Endothelial cell (in vitro differentiated cells): ENCODE results near the gene GNGT1. TPM values are rescaled to one million over a fixed set of nuclear protein-coding genes. Genes with fewer than 3 reads are reported as not detected.

ENCODE experiments used
- DNase-seq: peaks from one replicate; pipeline ENCODE4 v3.0.0; 2021; ENCODE audit warnings: low spot score
- H3K27ac Mint-ChIP-seq: one replicate; pipeline ENCODE4 v1.8.0; 2021; ENCODE audit warnings: mixed read lengths, inconsistent platforms; ENCODE audit not compliant: unreplicated experiment
- H3K27me3 Mint-ChIP-seq: one replicate; pipeline ENCODE4 v1.8.0; 2021; ENCODE audit warnings: mild to moderate bottlenecking, moderate library complexity, mixed read lengths, inconsistent platforms; ENCODE audit not compliant: unreplicated experiment
- H3K36me3 Mint-ChIP-seq: one replicate; pipeline ENCODE4 v1.8.0; 2021; ENCODE audit warnings: mild to moderate bottlenecking, low read depth, mixed read lengths, inconsistent platforms; ENCODE audit not compliant: unreplicated experiment
- H3K4me1 Mint-ChIP-seq: one replicate; pipeline ENCODE4 v1.8.0; 2021; ENCODE audit warnings: mild to moderate bottlenecking, mixed read lengths, inconsistent platforms; ENCODE audit not compliant: unreplicated experiment
- H3K4me3 Mint-ChIP-seq: one replicate; pipeline ENCODE4 v1.8.0; 2021; ENCODE audit warnings: mild to moderate bottlenecking, mixed read lengths, inconsistent platforms; ENCODE audit not compliant: unreplicated experiment
- H3K9me3 Mint-ChIP-seq: one replicate; pipeline ENCODE4 v1.8.0; 2021; ENCODE audit warnings: mixed read lengths, inconsistent platforms; ENCODE audit not compliant: unreplicated experiment
- total RNA-seq: library from RNA; stranded (reverse); fragmentation: NEBNext Ultra II Directional; extraction: Animal tissue kit (Norgen Biotek cat#: 25700); gene quantifications from one replicate; pipeline ENCODE4 v1.2.1, GENCODE V29; 2021; ENCODE audit not compliant: unreplicated experiment
- TF ChIP-seq, protein P1 (sequence below): fragments of 200-600 bp; sonication (generic); IDR thresholded peaks from one replicate; pipeline ENCODE4 v1.5.0; 2021; ENCODE audit warnings: antibody characterized with exemption; ENCODE audit not compliant: unreplicated experiment

Gene GNGT1
- total RNA-seq, 1 donor from 2014 or later, result not detected

DNA sequence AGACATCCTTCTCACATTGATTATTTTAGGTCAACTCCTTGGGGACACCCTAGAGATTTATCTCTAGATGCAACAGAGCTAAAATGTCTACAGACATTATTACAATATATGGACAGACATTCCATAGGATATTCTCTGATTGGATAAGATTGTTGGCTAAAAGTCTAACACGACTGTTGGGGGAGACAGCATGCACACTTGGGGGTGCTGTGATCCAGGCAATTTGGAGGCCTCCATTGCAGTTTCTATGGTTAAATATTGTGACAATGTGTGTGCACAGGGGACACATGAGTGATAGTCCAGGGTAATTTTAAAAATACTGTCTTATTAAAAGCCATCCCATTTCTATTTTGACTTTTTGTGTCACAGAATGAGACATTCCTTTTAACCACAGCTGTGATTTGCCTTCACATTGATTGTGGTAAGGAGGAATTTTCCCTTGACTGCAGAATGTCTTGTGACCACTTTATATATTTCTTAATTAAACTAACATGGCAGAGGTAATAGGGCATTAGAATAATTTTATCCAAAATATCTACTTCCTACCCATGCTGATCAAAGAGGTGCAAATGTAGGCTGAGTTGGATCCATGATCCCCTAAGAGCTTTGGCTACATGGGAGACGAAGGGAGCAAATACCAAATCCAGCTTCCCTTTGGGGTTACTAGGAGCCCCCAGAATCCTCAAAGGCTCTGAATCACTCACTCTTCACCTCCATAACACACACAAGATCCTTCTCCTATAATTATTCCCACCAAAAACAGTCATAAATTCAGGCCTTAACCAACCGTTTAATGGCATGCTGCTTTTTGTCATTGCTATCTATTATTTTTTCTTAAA, 23.1 kb upstream of the GNGT1 start:
- DNase-seq, result no peak
- no peaks in the 10 kb centered on the region for H3K4me1 Mint-ChIP-seq
- H3K36me3 Mint-ChIP-seq, result no peaks in the 10 kb centered on the region
- TF ChIP-seq, protein P1, sequence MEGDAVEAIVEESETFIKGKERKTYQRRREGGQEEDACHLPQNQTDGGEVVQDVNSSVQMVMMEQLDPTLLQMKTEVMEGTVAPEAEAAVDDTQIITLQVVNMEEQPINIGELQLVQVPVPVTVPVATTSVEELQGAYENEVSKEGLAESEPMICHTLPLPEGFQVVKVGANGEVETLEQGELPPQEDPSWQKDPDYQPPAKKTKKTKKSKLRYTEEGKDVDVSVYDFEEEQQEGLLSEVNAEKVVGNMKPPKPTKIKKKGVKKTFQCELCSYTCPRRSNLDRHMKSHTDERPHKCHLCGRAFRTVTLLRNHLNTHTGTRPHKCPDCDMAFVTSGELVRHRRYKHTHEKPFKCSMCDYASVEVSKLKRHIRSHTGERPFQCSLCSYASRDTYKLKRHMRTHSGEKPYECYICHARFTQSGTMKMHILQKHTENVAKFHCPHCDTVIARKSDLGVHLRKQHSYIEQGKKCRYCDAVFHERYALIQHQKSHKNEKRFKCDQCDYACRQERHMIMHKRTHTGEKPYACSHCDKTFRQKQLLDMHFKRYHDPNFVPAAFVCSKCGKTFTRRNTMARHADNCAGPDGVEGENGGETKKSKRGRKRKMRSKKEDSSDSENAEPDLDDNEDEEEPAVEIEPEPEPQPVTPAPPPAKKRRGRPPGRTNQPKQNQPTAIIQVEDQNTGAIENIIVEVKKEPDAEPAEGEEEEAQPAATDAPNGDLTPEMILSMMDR, result no peak
- H3K27me3 Mint-ChIP-seq, result peaks cover 2% of the 10 kb centered on the region
- no peak overlapping the region for H3K4me3 Mint-ChIP-seq
- H3K9me3 Mint-ChIP-seq, result no peaks in the 10 kb centered on the region
- no peak overlapping the region for H3K27ac Mint-ChIP-seq

DNA sequence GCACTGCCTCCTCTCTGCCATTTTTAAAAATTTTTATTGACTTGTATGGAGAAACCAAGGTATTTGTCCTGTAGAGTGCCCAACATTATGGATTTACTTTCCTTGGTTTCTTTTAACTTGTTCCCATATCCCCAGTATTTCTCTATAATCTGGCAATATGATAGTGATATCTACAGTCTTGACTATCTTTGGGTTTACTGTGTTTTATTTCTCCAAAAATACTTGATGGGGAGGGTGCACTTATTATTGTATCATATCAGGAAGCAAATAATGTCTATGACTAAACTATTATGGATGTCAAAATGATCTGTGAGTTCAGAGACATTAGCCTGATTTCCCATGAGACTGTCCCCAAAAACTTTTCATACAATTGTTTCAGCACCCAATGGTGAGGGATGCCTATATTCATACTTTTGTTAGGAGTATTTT, 22.4 kb upstream of the GNGT1 start:
- Mint-ChIP-seq H3K9me3 (no peaks in the 10 kb centered on the region), H3K27ac (no peak overlapping the region), H3K4me3 (no peak overlapping the region), H3K4me1 (no peaks in the 10 kb centered on the region), H3K36me3 (no peaks in the 10 kb centered on the region), H3K27me3 (peaks cover 2% of the 10 kb centered on the region)
- TF ChIP-seq, protein P1, result no peak
- no peak for DNase-seq

DNA sequence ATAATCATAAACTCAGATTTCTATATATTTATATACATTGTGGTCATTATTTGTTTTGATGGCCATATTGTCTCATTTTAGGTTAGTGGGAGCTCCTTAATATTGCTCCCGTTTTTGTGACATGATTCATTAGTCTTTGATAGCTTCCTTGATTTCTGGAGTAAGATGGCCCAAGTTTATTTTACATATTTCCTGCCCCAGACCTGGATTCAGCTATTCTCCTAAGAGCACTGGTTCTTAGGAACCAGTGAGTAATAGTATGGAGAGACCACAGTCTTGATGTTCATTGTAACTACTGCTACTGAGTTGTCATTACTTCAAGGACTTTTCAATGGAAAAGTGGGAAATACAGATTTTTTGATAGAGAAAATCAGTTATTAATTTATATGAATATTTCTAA, 21.8 kb upstream of the GNGT1 start:
- Mint-ChIP-seq H3K36me3 (no peaks in the 10 kb centered on the region), H3K4me3 (no peak overlapping the region), H3K9me3 (no peaks in the 10 kb centered on the region), H3K27me3 (no peaks in the 10 kb centered on the region), H3K27ac (no peak overlapping the region), H3K4me1 (no peaks in the 10 kb centered on the region)
- TF ChIP-seq, protein P1, result no peak
- DNase-seq, result no peak

DNA sequence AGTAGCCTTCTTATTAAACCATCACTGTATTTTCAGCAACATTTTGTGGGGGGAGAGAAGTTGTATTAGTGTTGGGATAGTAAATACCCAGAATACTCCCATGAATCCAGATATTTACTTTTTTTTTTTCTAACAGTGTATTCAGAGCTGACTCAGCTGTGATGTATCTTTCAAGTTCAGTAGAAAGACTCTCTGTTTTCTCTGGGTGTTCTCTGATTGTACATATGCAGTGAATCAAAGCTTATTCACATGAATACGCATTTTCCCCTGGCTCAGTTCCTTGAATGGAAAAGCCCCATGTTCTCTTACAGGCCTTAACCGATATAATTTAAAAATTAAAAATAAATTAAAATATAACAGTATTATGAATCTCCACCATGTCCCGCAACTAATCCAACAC, 17.1 kb upstream of the GNGT1 start:
- Mint-ChIP-seq H3K27me3 (no peaks in the 10 kb centered on the region), H3K4me1 (peaks cover 3% of the 10 kb centered on the region), H3K4me3 (peak overlapping the region; percentile 94), H3K9me3 (no peaks in the 10 kb centered on the region), H3K36me3 (peaks cover 5% of the 10 kb centered on the region), H3K27ac (no peak overlapping the region)
- TF ChIP-seq, protein P1, result no peak
- DNase-seq, result no peak

DNA sequence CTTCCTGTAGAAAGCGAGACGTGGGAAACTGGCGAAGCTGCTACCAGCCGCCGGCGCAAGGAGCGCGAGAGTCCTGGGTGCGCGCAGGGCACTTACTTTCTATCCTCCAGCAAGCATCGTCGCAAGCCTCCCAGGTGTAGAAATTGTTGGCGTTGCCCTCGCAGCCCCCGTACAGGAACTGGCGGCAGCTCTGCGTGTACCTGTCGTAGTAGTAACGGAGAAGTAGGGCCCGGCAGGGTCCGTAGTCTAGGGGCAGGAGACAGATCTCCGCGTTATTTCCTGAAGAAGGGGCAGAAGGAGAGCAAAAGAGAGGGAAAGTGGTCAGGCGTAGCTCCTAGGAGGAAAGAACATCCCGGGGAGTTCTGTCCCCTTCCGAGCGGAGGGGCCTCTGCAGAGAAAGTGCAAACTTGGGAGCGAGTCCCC, 16.3 kb upstream of the GNGT1 start:
- DNase-seq, result peak; percentile 36
- TF ChIP-seq, protein P1, result no peak
- Mint-ChIP-seq H3K27ac (no peak overlapping the region), H3K4me1 (peaks cover 10% of the 10 kb centered on the region), H3K4me3 (peak overlapping the region; percentile 94), H3K9me3 (no peaks in the 10 kb centered on the region), H3K27me3 (peaks cover 3% of the 10 kb centered on the region), H3K36me3 (peaks cover 5% of the 10 kb centered on the region)
